Endothelial cell of umbilical vein (primary cell): Measurements from ENCODE around the gene JPT2. TPM values are rescaled to one million over a fixed set of nuclear protein-coding genes. Genes with fewer than 3 reads are reported as not detected.

Experiments
- BruUV-seq: library from RNA; stranded (reverse); fragments of 400-500 nt; replicated peaks from 2 replicates; lab custom pipeline; 2021; lab: Mats Ljungman, UMichigan
- CTCF ChIA-PET: fragments of 300-600, 350-600 bp; sonication (Branson Sonifier 250); formaldehyde crosslinking; loops from one replicate; lab custom pipeline; 2021; ENCODE audit warnings: antibody characterized with exemption, inconsistent platforms; lab: Charles Lee
- POLR2A ChIA-PET: fragments of 300-600, 350-600 bp; sonication (Branson Sonifier 250); formaldehyde crosslinking; loops from one replicate; lab custom pipeline; 2021; ENCODE audit warnings: antibody characterized with exemption, inconsistent platforms; lab: Charles Lee
- DNase-seq: peaks from one replicate; pipeline ENCODE4 v3.0.0-alpha.2; 2011; ENCODE audit warnings: low read depth, low spot score
- FAIRE-seq: peaks from 2 replicates; lab custom pipeline; 2011; peaks lifted over from hg19 to GRCh38; lab: Jason Lieb, UNC
- H2AFZ ChIP-seq: 2 replicates; pipeline ENCODE4 v1.6.0; 2012; ENCODE audit warnings: low read depth, low read length, control low read depth, inconsistent platforms
- H3K27ac ChIP-seq: 2 replicates; pipeline ENCODE4 v1.5.1; 2011; ENCODE audit warnings: low read depth, mild to moderate bottlenecking, control low read depth, low read length, moderate library complexity; ENCODE audit not compliant: insufficient read depth
- H3K27me3 ChIP-seq, 2 experiments: 2 replicates each; pipeline versions ENCODE4 v1.6.0 to v1.6.1; 2011; ENCODE audit warnings: low read length in 2 of 2, mixed read lengths in 1 of 2; ENCODE audit not compliant: control insufficient read depth in 2 of 2, insufficient read depth in 2 of 2
- H3K36me3 ChIP-seq, 2 experiments: 2 replicates in 1 of 2; 3 replicates in 1 of 2; pipeline ENCODE4 v1.5.1; 2011; ENCODE audit warnings: low read length in 2 of 2, mild to moderate bottlenecking in 1 of 2, moderate library complexity in 1 of 2; ENCODE audit not compliant: control insufficient read depth in 2 of 2, insufficient read depth in 2 of 2; ENCODE audit errors: extremely low read depth in 1 of 2
- H3K4me1 ChIP-seq: 3 replicates; pipeline ENCODE4 v1.5.1; 2011; ENCODE audit warnings: mild to moderate bottlenecking, low read length; ENCODE audit not compliant: control insufficient read depth, insufficient read depth; ENCODE audit errors: extremely low read depth
- H3K4me2 ChIP-seq: 2 replicates; pipeline ENCODE4 v1.6.1; 2011; ENCODE audit warnings: low read length, control low read depth, mixed read lengths; ENCODE audit not compliant: insufficient read depth
- H3K4me3 ChIP-seq, 3 experiments: fragments of 200-600 bp in 1 of 3; sonication (generic), shearing (Covaris generic) in 1 of 3; replicated peaks in 1 of 3; 2 replicates each; pipeline ENCODE4 v1.5.1; 2011 to 2016; ENCODE audit warnings: control low read depth in 3 of 3, low read length in 3 of 3, mild to moderate bottlenecking in 2 of 3, inconsistent platforms in 1 of 3, low read depth in 1 of 3, moderate library complexity in 1 of 3; ENCODE audit not compliant: insufficient read depth in 1 of 3
- H3K79me2 ChIP-seq: 2 replicates; pipeline ENCODE4 v1.6.0; 2012; ENCODE audit warnings: low read length, inconsistent platforms; ENCODE audit not compliant: control insufficient read depth, insufficient read depth
- H3K9ac ChIP-seq: replicated peaks from 2 replicates; pipeline ENCODE3; 2011; ENCODE audit warnings: low read length, control low read depth; ENCODE audit not compliant: insufficient read depth; ENCODE audit errors: extremely low read depth
- H3K9me1 ChIP-seq: replicated peaks from 3 replicates; pipeline ENCODE4 v1.6.0; 2011; ENCODE audit warnings: mild to moderate bottlenecking, low read length; ENCODE audit not compliant: control insufficient read depth, insufficient read depth; ENCODE audit errors: extremely low read depth
- H3K9me3 ChIP-seq: replicated peaks from 2 replicates; pipeline ENCODE4 v1.5.1; 2012; ENCODE audit warnings: low read length, inconsistent platforms; ENCODE audit not compliant: control insufficient read depth, insufficient read depth
- H4K20me1 ChIP-seq: replicated peaks from 2 replicates; pipeline ENCODE3; 2011; ENCODE audit warnings: mild to moderate bottlenecking, low read length; ENCODE audit not compliant: control insufficient read depth, insufficient read depth; ENCODE audit errors: extremely low read depth
- CTCF ChIP-seq, 2 donors: IDR thresholded peaks; 1 replicate in 1 of 2; 2 replicates in 1 of 2; pipeline ENCODE4 v1.5.1; 2011; ENCODE audit warnings: low read length in 2 of 2, mild to moderate bottlenecking in 2 of 2, moderate library complexity in 2 of 2, control low read depth in 1 of 2, inconsistent platforms in 1 of 2, low read depth in 1 of 2; ENCODE audit not compliant: insufficient read depth in 1 of 2; ENCODE audit errors: extremely low read depth in 1 of 2
- EZH2 ChIP-seq: IDR thresholded peaks from 2 replicates; pipeline ENCODE4 v1.6.1; 2012; ENCODE audit warnings: borderline replicate concordance, low read depth, mild to moderate bottlenecking, moderate library complexity, low read length, inconsistent platforms; ENCODE audit not compliant: severe bottlenecking
- FOS ChIP-seq: IDR thresholded peaks from 2 replicates; pipeline ENCODE4 v1.6.1; 2011; ENCODE audit warnings: mild to moderate bottlenecking, low read length, moderate library complexity, borderline replicate concordance; ENCODE audit not compliant: insufficient read depth
- GATA2 ChIP-seq: IDR thresholded peaks from 2 replicates; pipeline ENCODE4 v1.7.0; 2011; ENCODE audit warnings: low read depth, mild to moderate bottlenecking, moderate library complexity, mixed read lengths, low read length; ENCODE audit not compliant: insufficient read length, insufficient read depth
- JUN ChIP-seq: IDR thresholded peaks from 2 replicates; pipeline ENCODE4 v1.6.1; 2011; ENCODE audit warnings: borderline replicate concordance, low read depth; ENCODE audit not compliant: insufficient read length, insufficient read depth
- MYC ChIP-seq: IDR thresholded peaks from one replicate; pipeline ENCODE4 v1.6.1; 2011; ENCODE audit warnings: mild to moderate bottlenecking, low read depth, low read length
- POLR2A ChIP-seq: IDR thresholded peaks from 2 replicates; pipeline ENCODE4 v1.6.1; 2012; ENCODE audit warnings: low read depth, mild to moderate bottlenecking, control low read depth, low read length
- POLR2AphosphoS5 ChIP-seq: IDR thresholded peaks from 2 replicates; pipeline ENCODE4 v1.6.1; 2012; ENCODE audit warnings: low read depth, mild to moderate bottlenecking, control low read depth, low read length, moderate library complexity; ENCODE audit not compliant: insufficient read depth
- dilution Hi-C: fragments of 300-500 bp; cut with MboI; formaldehyde crosslinking; loops from one replicate; pipeline ENCODE4 v1.15.0; 2019; ENCODE audit warnings: low sequenced_read_pairs; ENCODE audit not compliant: extremely low pct_ligation_motif_present
- intact Hi-C: fragments of 100-400 bp; cut with micrococcal nuclease; formaldehyde crosslinking; loops from one replicate; pipeline ENCODE4 v1.10.0; 2022
- polyA plus RNA-seq, 4 experiments: library from polyadenylated mRNA; depleted of rRNA in 3 of 4; stranded (reverse) in 3 of 4; unstranded in 1 of 4; fragments of >200 nt; gene quantifications; 2 replicates each; pipeline versions ENCODE4 v1.2.1 to v1.2.3, GENCODE V29; 2011 to 2012; ENCODE audit warnings: missing spikeins in 1 of 4
- total RNA-seq: library from RNA; stranded (reverse); gene quantifications from 2 replicates; pipeline ENCODE4 v1.2.3, GENCODE V29; 2021
- TF ChIP-seq, protein P1 (sequence below): IDR thresholded peaks from 2 replicates; pipeline ENCODE4 v1.6.1; 2011; ENCODE audit not compliant: insufficient read depth, insufficient read length

JPT2 gene
- total and polyA plus RNA-seq, 2 donors (not counting 3 experiments of a cell fraction or from before 2014, with no cell fraction given), result 35.8 to 93.3 TPM

DNA sequence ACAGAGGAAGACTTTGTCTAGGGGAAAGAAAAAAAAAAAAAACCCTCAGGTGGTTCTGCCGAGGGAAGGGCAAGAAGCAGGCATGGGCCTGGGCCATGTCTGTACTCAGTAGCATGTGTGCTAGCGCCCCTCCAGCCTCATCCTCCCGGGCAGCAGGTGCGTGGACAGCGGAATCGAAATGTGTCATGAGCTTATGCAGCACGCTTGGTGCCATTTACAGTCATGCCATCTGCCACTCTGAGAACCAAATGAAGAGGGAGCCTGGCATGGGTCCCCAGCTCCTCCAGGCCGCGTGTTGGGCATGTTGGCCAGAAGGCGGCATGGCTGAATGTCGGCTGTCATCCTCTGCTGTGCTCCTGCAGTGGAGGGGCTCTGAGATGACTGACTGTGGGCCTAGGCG lies 34.6 kb upstream of the JPT2 start:
- no peak for FAIRE-seq
- BruUV-seq, result no TSS peak
- Histone ChIP-seq H3K36me3 (peaks cover 14 to 39% of the 10 kb centered on the region in 2 experiments), H4K20me1 (no peaks in the 10 kb centered on the region), H2AFZ (no peak overlapping the region), H3K4me3 (no peak overlapping the region), H3K9me1 (no peaks in the 10 kb centered on the region), H3K27me3 (no peaks in the 10 kb centered on the region), H3K79me2 (peaks cover 7% of the 10 kb centered on the region), H3K4me1 (peaks cover 13% of the 10 kb centered on the region), H3K27ac (no peak overlapping the region), H3K9ac (no peak overlapping the region), H3K4me2 (no peak overlapping the region), H3K9me3 (no peaks in the 10 kb centered on the region)
- intact Hi-C loops, result no loop called here
- ChIA-PET CTCF (interaction anchor here (1.0 kb wide), 1 partner anchor 21 kb away, joined by 3 read pairs; no protein-coding TSS in a partner anchor), POLR2A (interaction anchor here (0.5 kb wide), 1 partner anchor 51 kb away, joined by 4 read pairs; no protein-coding TSS in a partner anchor)
- no peak for TF ChIP-seq GATA2
- TF ChIP-seq JUN, result no peak
- TF ChIP-seq, protein P1, sequence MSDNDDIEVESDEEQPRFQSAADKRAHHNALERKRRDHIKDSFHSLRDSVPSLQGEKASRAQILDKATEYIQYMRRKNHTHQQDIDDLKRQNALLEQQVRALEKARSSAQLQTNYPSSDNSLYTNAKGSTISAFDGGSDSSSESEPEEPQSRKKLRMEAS, result no peak
- TF ChIP-seq POLR2A, result no peak
- no peak for TF ChIP-seq CTCF (IDR thresholded peaks at IDR 0.05; ENCODE audit: extremely low read depth in 1 of 2, insufficient read depth in 1 of 2, low read depth in 1 of 2, low read length in 2 of 2)
- TF ChIP-seq EZH2, result no peak
- no peak for TF ChIP-seq FOS
- TF ChIP-seq MYC, result no peak
- TF ChIP-seq POLR2AphosphoS5, result no peak
- DNase-seq, result no peak
- dilution Hi-C loops, result no loop called here
